SK-N-SH (cell line): Measurements from ENCODE around the gene PHYKPL. TPM values are rescaled to one million over a fixed set of nuclear protein-coding genes. Genes with fewer than 3 reads are reported as not detected.

Source experiments
- CTCF ChIA-PET: fragments of 300-600, 350-600 bp; formaldehyde crosslinking; extraction: SDS; loops from one replicate; lab custom pipeline; 2021; lab: Yijun Ruan, JAX
- POLR2A ChIA-PET: fragments of 350-600 bp; sonication (Branson Sonifier 250); formaldehyde crosslinking; extraction: SDS; loops from one replicate; lab custom pipeline; 2020; ENCODE audit warnings: antibody characterized with exemption, inconsistent platforms; lab: Yijun Ruan, JAX
- DNase-seq: peaks from one replicate; pipeline ENCODE4 v3.0.0; 2012
- H2AFZ ChIP-seq: fragments of 200-600 bp; sonication (generic); 2 replicates; pipeline ENCODE4 v1.8.1; 2016; ENCODE audit warnings: antibody characterized with exemption, mild to moderate bottlenecking, low read depth
- H3F3A ChIP-seq: fragments of 200-600 bp; sonication (generic); replicated peaks from 2 replicates; pipeline ENCODE3; 2016; ENCODE audit warnings: antibody characterized with exemption, mild to moderate bottlenecking; ENCODE audit not compliant: insufficient read depth
- H3K27ac ChIP-seq, 2 experiments: fragments of 200-500 bp in 1 of 2; fragments of 200-600 bp in 1 of 2; sonication (Bioruptor generic) in 1 of 2; sonication (generic), shearing (Covaris generic) in 1 of 2; 2 replicates each; pipeline versions ENCODE4 v1.5.1 to v1.6.1; 2014 to 2016; ENCODE audit warnings: low read depth in 2 of 2, inconsistent platforms in 1 of 2, low read length in 1 of 2, mild to moderate bottlenecking in 1 of 2, mixed read lengths in 1 of 2
- H3K27me3 ChIP-seq: fragments of 200-600 bp; sonication (generic), shearing (Covaris generic); 2 replicates; pipeline ENCODE4 v1.6.1; 2016; ENCODE audit warnings: mixed run types; ENCODE audit not compliant: insufficient read depth
- H3K36me3 ChIP-seq, 2 experiments: fragments of 200-500 bp in 1 of 2; fragments of 200-600 bp in 1 of 2; sonication (Bioruptor generic) in 1 of 2; sonication (generic) in 1 of 2; replicated peaks in 1 of 2; 2 replicates each; pipeline versions ENCODE3 to v1.5.1; 2014 to 2016; ENCODE audit warnings: low read length in 1 of 2, mild to moderate bottlenecking in 1 of 2; ENCODE audit not compliant: insufficient read depth in 2 of 2, control insufficient read depth in 1 of 2
- H3K4me1 ChIP-seq, 2 experiments: fragments of 200-500 bp in 1 of 2; fragments of 200-600 bp in 1 of 2; sonication (Bioruptor generic) in 1 of 2; sonication (generic), shearing (Covaris generic) in 1 of 2; 2 replicates each; pipeline versions ENCODE4 v1.5.1 to v1.6.1; 2014 to 2016; ENCODE audit warnings: low read depth in 1 of 2, low read length in 1 of 2, mixed run types in 1 of 2; ENCODE audit not compliant: insufficient read depth in 2 of 2, control insufficient read depth in 1 of 2
- H3K4me2 ChIP-seq: fragments of 200-600 bp; sonication (generic), shearing (Covaris generic); 2 replicates; pipeline ENCODE4 v1.6.1; 2017; ENCODE audit warnings: mixed run types
- H3K4me3 ChIP-seq, 2 experiments: fragments of 200-500 bp in 1 of 2; fragments of 200-600 bp in 1 of 2; sonication (Bioruptor generic) in 1 of 2; sonication (generic), shearing (Covaris generic) in 1 of 2; 2 replicates each; pipeline versions ENCODE4 v1.5.1 to v1.8.1; 2014 to 2016; ENCODE audit warnings: low read depth in 2 of 2, inconsistent platforms in 1 of 2, low read length in 1 of 2, mild to moderate bottlenecking in 1 of 2, mixed read lengths in 1 of 2, moderate library complexity in 1 of 2
- H3K79me2 ChIP-seq: fragments of 200-600 bp; sonication (generic); 2 replicates; pipeline ENCODE4 v1.8.1; 2017; ENCODE audit warnings: mild to moderate bottlenecking; ENCODE audit not compliant: insufficient read depth
- H3K9ac ChIP-seq: fragments of 200-600 bp; sonication (generic); 2 replicates; pipeline ENCODE4 v1.6.1; 2017; ENCODE audit warnings: mixed run types
- H3K9me2 ChIP-seq: fragments of 200-600 bp; sonication (generic); 2 replicates; pipeline ENCODE4 v1.6.1; 2017; ENCODE audit warnings: mixed run types
- H3K9me3 ChIP-seq: fragments of 200-600 bp; sonication (generic); 2 replicates; pipeline ENCODE4 v1.6.1; 2017; ENCODE audit warnings: mixed run types, mild to moderate bottlenecking, moderate library complexity
- H4K20me1 ChIP-seq: fragments of 200-600 bp; sonication (generic); 2 replicates; pipeline ENCODE4 v1.6.1; 2017; ENCODE audit warnings: mild to moderate bottlenecking, mixed run types; ENCODE audit not compliant: insufficient read depth
- ELF1 ChIP-seq: IDR thresholded peaks from 2 replicates; pipeline ENCODE4 v1.4.0; 2012
- EZH2phosphoT487 ChIP-seq: fragments of 200-600 bp; sonication (generic); IDR thresholded peaks from 2 replicates; pipeline ENCODE4 v1.6.1; 2017; ENCODE audit warnings: low read depth, mixed run types, mild to moderate bottlenecking, antibody characterized with exemption, moderate library complexity, borderline replicate concordance
- FOSL2 ChIP-seq: IDR thresholded peaks from 2 replicates; pipeline ENCODE4 v1.4.0; 2012; ENCODE audit warnings: low read depth, mild to moderate bottlenecking, moderate library complexity, borderline replicate concordance
- GABPA ChIP-seq: IDR thresholded peaks from 2 replicates; pipeline ENCODE4 v1.4.0; 2012; ENCODE audit warnings: low read depth, mild to moderate bottlenecking
- JUND ChIP-seq: IDR thresholded peaks from 2 replicates; pipeline ENCODE4 v1.4.0; 2012
- MEF2A ChIP-seq: IDR thresholded peaks from 2 replicates; pipeline ENCODE4 v1.4.0; 2012; ENCODE audit warnings: low read depth, borderline replicate concordance
- MXI1 ChIP-seq: IDR thresholded peaks from 2 replicates; pipeline ENCODE4 v1.6.1; 2012; ENCODE audit warnings: mild to moderate bottlenecking, low read depth, low read length, improper control_type of control experiment
- NFIC ChIP-seq: IDR thresholded peaks from 2 replicates; pipeline ENCODE4 v1.4.0; 2012; ENCODE audit warnings: borderline replicate concordance
- POLR2AphosphoS5 ChIP-seq: IDR thresholded peaks from 2 replicates; pipeline ENCODE4 v1.6.1; 2012; ENCODE audit warnings: low read depth, low read length
- RAD21 ChIP-seq: IDR thresholded peaks from 2 replicates; pipeline ENCODE4 v1.6.1; 2012; ENCODE audit warnings: mild to moderate bottlenecking, low read length
- RFX5 ChIP-seq: IDR thresholded peaks from 2 replicates; pipeline ENCODE4 v1.6.1; 2012; ENCODE audit warnings: mild to moderate bottlenecking, improper control_type of control experiment, low read length
- SMC3 ChIP-seq: IDR thresholded peaks from 2 replicates; pipeline ENCODE4 v1.6.1; 2012; ENCODE audit warnings: low read depth, low read length, improper control_type of control experiment
- TAF1 ChIP-seq: IDR thresholded peaks from 2 replicates; pipeline ENCODE4 v1.6.1; 2012; ENCODE audit warnings: low read depth, mild to moderate bottlenecking, low read length, moderate library complexity, borderline replicate concordance
- USF2 ChIP-seq: fragments of 150-350 bp; IDR thresholded peaks from 2 replicates; pipeline ENCODE4 v1.6.1; 2017; ENCODE audit warnings: antibody characterized with exemption, low read length, low read depth, borderline replicate concordance
- YY1 ChIP-seq: IDR thresholded peaks from 2 replicates; pipeline ENCODE4 v1.4.0; 2012; ENCODE audit warnings: low read depth, mild to moderate bottlenecking
- ZBTB33 ChIP-seq: IDR thresholded peaks from 2 replicates; pipeline ENCODE4 v1.4.0; 2012; ENCODE audit warnings: low read depth, borderline replicate concordance
- WGBS: methylation state at CpG from one replicate; pipeline ENCODE4 v1.1.6; 2017; ENCODE audit warnings: low lambda C conversion rate; 5-methylcytosine and 5-hydroxymethylcytosine counted together
- polyA plus RNA-seq, 3 experiments: library from polyadenylated mRNA; depleted of rRNA; stranded (reverse); fragments of >200 nt; gene quantifications; 2 replicates each; pipeline ENCODE4 v1.2.3, GENCODE V29; 2012
- TF ChIP-seq, protein P1 (sequence below): IDR thresholded peaks from 2 replicates; pipeline ENCODE4; 2012
- TF ChIP-seq, protein P2 (sequence below): IDR thresholded peaks from 2 replicates; pipeline ENCODE4 v1.4.0; 2012; ENCODE audit warnings: low read depth, borderline replicate concordance
- TF ChIP-seq, protein P3 (sequence below): fragments of 200-600 bp; sonication (generic); IDR thresholded peaks from 2 replicates; pipeline ENCODE4 v1.6.1; 2017; ENCODE audit warnings: antibody characterized with exemption, mild to moderate bottlenecking, moderate library complexity

The PHYKPL gene
- polyA plus RNA-seq, 1 of the 3 experiments (the other 2 are of a cell fraction), result 46.8 TPM

- TF ChIP-seq TAF1 (no peak), GABPA (no peak), MXI1 (no peak), MEF2A (no peak), POLR2AphosphoS5 (no peak), ELF1 (no peak), RAD21 (no peak), FOSL2 (no peak)
- TF ChIP-seq, protein P1, sequence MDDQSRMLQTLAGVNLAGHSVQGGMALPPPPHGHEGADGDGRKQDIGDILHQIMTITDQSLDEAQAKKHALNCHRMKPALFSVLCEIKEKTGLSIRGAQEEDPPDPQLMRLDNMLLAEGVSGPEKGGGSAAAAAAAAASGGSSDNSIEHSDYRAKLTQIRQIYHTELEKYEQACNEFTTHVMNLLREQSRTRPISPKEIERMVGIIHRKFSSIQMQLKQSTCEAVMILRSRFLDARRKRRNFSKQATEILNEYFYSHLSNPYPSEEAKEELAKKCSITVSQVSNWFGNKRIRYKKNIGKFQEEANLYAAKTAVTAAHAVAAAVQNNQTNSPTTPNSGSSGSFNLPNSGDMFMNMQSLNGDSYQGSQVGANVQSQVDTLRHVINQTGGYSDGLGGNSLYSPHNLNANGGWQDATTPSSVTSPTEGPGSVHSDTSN, result no peak
- TF ChIP-seq, protein P2, sequence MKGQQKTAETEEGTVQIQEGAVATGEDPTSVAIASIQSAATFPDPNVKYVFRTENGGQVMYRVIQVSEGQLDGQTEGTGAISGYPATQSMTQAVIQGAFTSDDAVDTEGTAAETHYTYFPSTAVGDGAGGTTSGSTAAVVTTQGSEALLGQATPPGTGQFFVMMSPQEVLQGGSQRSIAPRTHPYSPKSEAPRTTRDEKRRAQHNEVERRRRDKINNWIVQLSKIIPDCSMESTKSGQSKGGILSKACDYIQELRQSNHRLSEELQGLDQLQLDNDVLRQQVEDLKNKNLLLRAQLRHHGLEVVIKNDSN, result no peak
- TF ChIP-seq, protein P3, sequence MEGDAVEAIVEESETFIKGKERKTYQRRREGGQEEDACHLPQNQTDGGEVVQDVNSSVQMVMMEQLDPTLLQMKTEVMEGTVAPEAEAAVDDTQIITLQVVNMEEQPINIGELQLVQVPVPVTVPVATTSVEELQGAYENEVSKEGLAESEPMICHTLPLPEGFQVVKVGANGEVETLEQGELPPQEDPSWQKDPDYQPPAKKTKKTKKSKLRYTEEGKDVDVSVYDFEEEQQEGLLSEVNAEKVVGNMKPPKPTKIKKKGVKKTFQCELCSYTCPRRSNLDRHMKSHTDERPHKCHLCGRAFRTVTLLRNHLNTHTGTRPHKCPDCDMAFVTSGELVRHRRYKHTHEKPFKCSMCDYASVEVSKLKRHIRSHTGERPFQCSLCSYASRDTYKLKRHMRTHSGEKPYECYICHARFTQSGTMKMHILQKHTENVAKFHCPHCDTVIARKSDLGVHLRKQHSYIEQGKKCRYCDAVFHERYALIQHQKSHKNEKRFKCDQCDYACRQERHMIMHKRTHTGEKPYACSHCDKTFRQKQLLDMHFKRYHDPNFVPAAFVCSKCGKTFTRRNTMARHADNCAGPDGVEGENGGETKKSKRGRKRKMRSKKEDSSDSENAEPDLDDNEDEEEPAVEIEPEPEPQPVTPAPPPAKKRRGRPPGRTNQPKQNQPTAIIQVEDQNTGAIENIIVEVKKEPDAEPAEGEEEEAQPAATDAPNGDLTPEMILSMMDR, result no peak
- TF ChIP-seq, all 33 proteins: peak for 0
These were observed 26.2 kb downstream of the PHYKPL start (continued) for GRCh38 chr5:178206166-178207101.

DNA sequence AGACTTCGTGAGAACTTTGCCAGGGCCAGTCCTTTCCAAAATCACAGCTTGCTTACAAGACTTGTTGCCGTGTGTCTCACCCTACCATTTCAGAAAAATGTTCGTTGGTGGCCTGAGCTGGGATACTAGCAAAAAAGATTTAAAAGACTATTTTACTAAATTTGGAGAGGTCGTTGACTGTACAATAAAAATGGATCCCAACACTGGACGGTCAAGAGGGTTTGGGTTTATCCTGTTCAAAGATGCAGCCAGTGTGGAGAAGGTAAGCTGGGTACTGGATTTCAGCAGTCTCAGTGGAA lies 26.9 kb downstream of the PHYKPL start:
- H3F3A ChIP-seq, result peaks cover 3% of the 10 kb centered on the region
- peak overlapping the region; percentile 94 for H3K4me2 ChIP-seq
- peaks cover 43 to 47% of the 10 kb centered on the region in 2 experiments for H3K36me3 ChIP-seq
- H3K9me3 ChIP-seq, result no peaks in the 10 kb centered on the region
- H4K20me1 ChIP-seq, result peaks cover 55% of the 10 kb centered on the region
- peak overlapping the region; percentile 95 for H3K9ac ChIP-seq
- H2AFZ ChIP-seq, result no peak overlapping the region
- ChIA-PET CTCF (interaction anchor here (2.3 kb wide), 1 partner anchor 27 kb away, joined by 6 read pairs; the partner anchor contains the start of gene PHYKPL), POLR2A (no interaction called here)
- 2% methylated on average over 5 of the region's 5 CpGs for WGBS
- peaks cover 73% of the 10 kb centered on the region for H3K79me2 ChIP-seq
- H3K27me3 ChIP-seq, result no peaks in the 10 kb centered on the region
- DNase-seq, result no peak
- H3K4me3 ChIP-seq, result peak overlapping the region; percentile 84 to 90
- H3K27ac ChIP-seq, result peak overlapping the region in 1 of 2 experiments; percentile 70; a peak in 1 of 4 replicates
- no peaks in the 10 kb centered on the region for H3K9me2 ChIP-seq
- H3K4me1 ChIP-seq, result peaks cover 14 to 21% of the 10 kb centered on the region in 2 experiments
- no peak for TF ChIP-seq ZBTB33
- no peak for TF ChIP-seq EZH2phosphoT487
- no peak for TF ChIP-seq ELF1
- no peak for TF ChIP-seq JUND
- TF ChIP-seq FOSL2, result no peak
- no peak for TF ChIP-seq SMC3
- TF ChIP-seq, protein P1, result no peak
- no peak for TF ChIP-seq YY1
- TF ChIP-seq RFX5, result no peak
- TF ChIP-seq, protein P3, result no peak
- no peak for TF ChIP-seq MEF2A
- no peak for TF ChIP-seq USF2
- no peak for TF ChIP-seq NFIC
